T-helper 1 cell treated with Interleukin-12 subunit alpha and Interleukin-12 subunit beta and Interleukin-4 antibody, amounts not matched to agents 30 μg/mL and 1 μg/mL, for 36 hours (primary cell): ENCODE measurements around the gene FOXE1.

Experiments used
- H3K27ac Mint-ChIP-seq: one replicate; pipeline ENCODE4 v1.8.0; 2021; ENCODE audit warnings: mild to moderate bottlenecking, mixed read lengths
- H3K27me3 Mint-ChIP-seq: one replicate; pipeline ENCODE4 v1.8.0; 2021; ENCODE audit warnings: low read depth, mixed read lengths
- H3K36me3 Mint-ChIP-seq: one replicate; pipeline ENCODE4 v1.8.0; 2021; ENCODE audit warnings: low read depth, mixed read lengths
- H3K4me1 Mint-ChIP-seq: one replicate; pipeline ENCODE4 v1.8.0; 2021; ENCODE audit warnings: low read depth, mixed read lengths
- H3K4me3 Mint-ChIP-seq: one replicate; pipeline ENCODE4 v1.8.0; 2021; ENCODE audit warnings: mild to moderate bottlenecking, moderate library complexity, mixed read lengths
- H3K9me3 Mint-ChIP-seq: one replicate; pipeline ENCODE4 v1.8.0; 2021; ENCODE audit warnings: mixed read lengths

Gene FOXE1

DNA sequence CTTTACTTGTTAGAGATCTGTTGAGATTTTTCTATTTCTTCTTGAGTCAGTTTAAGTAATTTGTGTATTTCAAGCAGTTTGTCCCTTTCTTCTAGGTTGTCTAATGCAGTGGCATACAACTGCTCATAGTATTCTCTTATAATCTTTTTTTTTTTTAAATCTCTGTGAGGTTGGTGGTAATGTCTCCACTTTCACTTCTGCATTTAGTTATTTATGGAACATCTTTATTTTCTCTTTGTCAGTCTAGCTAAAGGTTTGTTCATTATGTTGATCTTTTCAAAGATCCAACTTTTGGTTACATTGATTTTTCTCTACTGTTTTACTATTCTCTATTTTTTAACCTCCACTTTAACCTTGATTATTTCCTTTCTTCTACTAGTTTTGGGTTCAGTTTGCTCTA is 13.8 kb downstream of the FOXE1 start:
- Mint-ChIP-seq H3K9me3 (peaks cover 20% of the 10 kb centered on the region), H3K4me3 (no peak overlapping the region), H3K36me3 (no peaks in the 10 kb centered on the region), H3K4me1 (no peaks in the 10 kb centered on the region), H3K27ac (no peak overlapping the region), H3K27me3 (peaks cover 62% of the 10 kb centered on the region)

DNA sequence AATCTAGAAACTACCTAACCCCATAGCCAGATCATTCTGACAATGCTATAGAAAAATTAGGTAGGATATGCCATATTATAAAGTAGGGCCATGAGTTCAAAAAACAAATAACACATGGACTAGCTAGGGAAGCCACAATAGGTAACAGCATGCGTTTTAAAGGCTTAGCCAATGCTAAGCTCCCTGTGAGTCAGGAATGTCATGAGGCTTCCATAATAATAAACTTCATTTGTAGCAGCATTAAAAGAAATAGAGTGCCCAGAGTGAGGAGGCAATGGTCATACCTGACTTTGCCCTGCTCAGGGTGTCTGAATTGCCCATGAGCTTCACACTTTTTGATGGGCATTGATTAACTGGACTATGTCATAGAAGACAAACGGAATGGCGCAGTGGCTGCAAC is 15.8 kb downstream of the FOXE1 start:
- Mint-ChIP-seq H3K27me3 (peaks cover 55% of the 10 kb centered on the region), H3K27ac (no peak overlapping the region), H3K4me1 (no peaks in the 10 kb centered on the region), H3K36me3 (no peaks in the 10 kb centered on the region), H3K4me3 (no peak overlapping the region), H3K9me3 (peaks cover 20% of the 10 kb centered on the region)

- Mint-ChIP-seq H3K36me3 (no peaks in the 10 kb centered on the region), H3K27me3 (peaks cover 30% of the 10 kb centered on the region), H3K27ac (no peak overlapping the region), H3K4me1 (no peaks in the 10 kb centered on the region), H3K4me3 (no peak overlapping the region), H3K9me3 (no peaks in the 10 kb centered on the region)
These were observed 20.4 kb downstream of the FOXE1 start for GRCh38 chr9:97873425-97873824.

GRCh38 chr9:97873882-97874281 is 20.9 kb downstream of the FOXE1 start:
- peaks cover 29% of the 10 kb centered on the region for H3K27me3 Mint-ChIP-seq
- no peaks in the 10 kb centered on the region for H3K4me1 Mint-ChIP-seq
- H3K27ac Mint-ChIP-seq, result no peak overlapping the region
- no peaks in the 10 kb centered on the region for H3K9me3 Mint-ChIP-seq
- H3K36me3 Mint-ChIP-seq, result no peaks in the 10 kb centered on the region
- no peak overlapping the region for H3K4me3 Mint-ChIP-seq

DNA sequence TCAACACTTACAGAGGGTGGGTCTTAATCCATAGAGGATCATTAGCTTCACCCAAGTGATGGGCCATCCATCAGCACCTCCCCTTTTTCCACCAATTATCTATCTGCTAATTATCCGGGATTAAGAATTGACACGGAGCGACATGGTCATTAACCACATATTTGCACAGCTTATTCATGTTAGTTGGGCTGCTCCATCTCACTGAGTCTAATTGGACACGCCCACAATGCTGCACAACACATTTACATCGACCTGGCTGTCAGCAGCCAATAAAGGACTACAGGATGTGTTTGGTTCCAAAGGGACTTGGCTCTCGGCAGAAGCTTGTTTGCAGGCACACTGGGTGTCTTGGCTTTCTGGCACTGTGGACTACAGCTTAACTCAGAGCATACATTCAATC is 21.6 kb downstream of the FOXE1 start:
- Mint-ChIP-seq H3K9me3 (no peaks in the 10 kb centered on the region), H3K27me3 (peaks cover 23% of the 10 kb centered on the region), H3K4me3 (no peak overlapping the region), H3K36me3 (no peaks in the 10 kb centered on the region), H3K4me1 (no peaks in the 10 kb centered on the region), H3K27ac (no peak overlapping the region)

DNA sequence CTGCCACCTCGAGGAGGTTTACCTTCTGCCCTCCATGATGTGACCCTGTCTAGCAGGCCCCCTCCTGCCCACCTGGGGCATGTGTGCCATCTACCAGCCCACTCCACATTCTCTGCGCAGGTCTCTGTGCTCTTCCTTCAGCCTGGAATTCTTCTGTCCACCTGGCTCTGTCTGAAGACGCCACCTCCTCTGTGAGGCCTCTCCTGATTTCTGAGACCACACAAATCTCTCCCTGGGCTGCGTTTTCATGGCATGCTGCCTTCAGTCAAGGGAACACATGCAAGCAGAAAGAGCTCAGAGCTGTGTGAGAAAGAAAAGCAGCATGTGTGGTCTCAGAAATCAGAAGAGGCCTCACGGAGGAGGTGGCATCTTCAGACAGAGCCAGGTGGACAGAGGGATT is 22.1 kb downstream of the FOXE1 start:
- H3K27me3 Mint-ChIP-seq, result peaks cover 19% of the 10 kb centered on the region
- no peaks in the 10 kb centered on the region for H3K36me3 Mint-ChIP-seq
- H3K27ac Mint-ChIP-seq, result no peak overlapping the region
- no peak overlapping the region for H3K4me3 Mint-ChIP-seq
- no peaks in the 10 kb centered on the region for H3K9me3 Mint-ChIP-seq
- no peaks in the 10 kb centered on the region for H3K4me1 Mint-ChIP-seq

DNA sequence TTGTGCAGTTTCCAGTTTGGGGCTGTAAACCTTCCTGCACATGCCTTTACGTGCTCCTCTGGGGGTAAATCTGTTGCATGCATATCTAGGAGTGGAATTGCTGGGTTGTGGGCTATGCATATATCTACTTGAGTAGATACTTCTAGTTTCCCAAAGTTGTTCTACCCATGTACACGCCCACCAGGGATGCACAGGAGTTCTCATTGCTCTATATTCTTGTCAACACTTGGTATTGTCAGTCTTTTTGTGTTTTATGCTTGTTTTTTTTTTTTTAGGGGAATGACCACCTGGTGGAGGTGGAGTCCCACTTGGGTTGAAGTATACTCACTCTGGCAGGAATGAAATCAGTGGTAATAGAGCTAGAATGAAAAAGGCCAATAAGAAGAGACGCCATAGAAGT is 23.0 kb downstream of the FOXE1 start:
- Mint-ChIP-seq H3K9me3 (no peaks in the 10 kb centered on the region), H3K27ac (no peak overlapping the region), H3K27me3 (peaks cover 12% of the 10 kb centered on the region), H3K4me1 (no peaks in the 10 kb centered on the region), H3K4me3 (no peak overlapping the region), H3K36me3 (no peaks in the 10 kb centered on the region)

GRCh38 chr9:97880336-97880735 is 27.3 kb downstream of the FOXE1 start:
- Mint-ChIP-seq H3K9me3 (no peaks in the 10 kb centered on the region), H3K4me1 (no peaks in the 10 kb centered on the region)

GRCh38 chr9:97889941-97890887 is 37.2 kb downstream of the FOXE1 start:
- H3K9me3 Mint-ChIP-seq, result no peaks in the 10 kb centered on the region
- H3K4me1 Mint-ChIP-seq, result peaks cover 7% of the 10 kb centered on the region
- H3K27me3 Mint-ChIP-seq, result peaks cover 5% of the 10 kb centered on the region
- H3K27ac Mint-ChIP-seq, result no peak overlapping the region
- H3K4me3 Mint-ChIP-seq, result no peak overlapping the region
- no peaks in the 10 kb centered on the region for H3K36me3 Mint-ChIP-seq

More at GRCh38 chr9:97880336-97880735, 27.3 kb downstream of the FOXE1 start:
- Mint-ChIP-seq H3K36me3 (no peaks in the 10 kb centered on the region), H3K27ac (no peak overlapping the region), H3K27me3 (peaks cover 27% of the 10 kb centered on the region), H3K4me3 (no peak overlapping the region)

- peaks cover 6% of the 10 kb centered on the region for H3K36me3 Mint-ChIP-seq
- H3K27me3 Mint-ChIP-seq, result peaks cover 5% of the 10 kb centered on the region
- H3K9me3 Mint-ChIP-seq, result no peaks in the 10 kb centered on the region
- peaks cover 7% of the 10 kb centered on the region for H3K4me1 Mint-ChIP-seq
- H3K4me3 Mint-ChIP-seq, result no peak overlapping the region
- no peak overlapping the region for H3K27ac Mint-ChIP-seq
These were observed 38.7 kb downstream of the FOXE1 start for GRCh38 chr9:97891736-97892135.

GRCh38 chr9:97892421-97892820 is 39.4 kb downstream of the FOXE1 start:
- Mint-ChIP-seq H3K36me3 (peaks cover 7% of the 10 kb centered on the region), H3K4me3 (no peak overlapping the region), H3K27me3 (peaks cover 5% of the 10 kb centered on the region), H3K9me3 (no peaks in the 10 kb centered on the region), H3K4me1 (peaks cover 7% of the 10 kb centered on the region), H3K27ac (no peak overlapping the region)

DNA sequence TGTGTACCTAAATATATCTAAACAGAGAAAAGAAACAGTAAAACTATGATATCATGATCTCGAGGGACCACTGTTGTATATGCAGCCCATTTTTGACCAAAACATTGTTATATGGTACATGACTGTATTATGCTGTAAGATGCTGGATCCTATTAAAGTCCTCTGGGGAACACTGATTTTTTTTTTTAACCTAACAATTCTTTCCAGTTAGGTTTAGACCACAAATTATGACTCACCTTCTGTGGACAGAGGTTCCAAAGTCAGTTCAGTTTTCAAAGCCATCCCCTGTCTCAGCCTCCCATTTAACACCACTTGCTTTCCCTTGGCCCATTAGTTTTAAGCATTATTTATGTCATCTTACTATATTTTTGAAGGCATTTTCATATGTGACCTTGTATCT is 42.2 kb downstream of the FOXE1 start:
- peaks cover 9% of the 10 kb centered on the region for H3K36me3 Mint-ChIP-seq
- peaks cover 3% of the 10 kb centered on the region for H3K4me1 Mint-ChIP-seq
- H3K27ac Mint-ChIP-seq, result no peak overlapping the region
- no peaks in the 10 kb centered on the region for H3K27me3 Mint-ChIP-seq
- no peaks in the 10 kb centered on the region for H3K9me3 Mint-ChIP-seq
- no peak overlapping the region for H3K4me3 Mint-ChIP-seq

DNA sequence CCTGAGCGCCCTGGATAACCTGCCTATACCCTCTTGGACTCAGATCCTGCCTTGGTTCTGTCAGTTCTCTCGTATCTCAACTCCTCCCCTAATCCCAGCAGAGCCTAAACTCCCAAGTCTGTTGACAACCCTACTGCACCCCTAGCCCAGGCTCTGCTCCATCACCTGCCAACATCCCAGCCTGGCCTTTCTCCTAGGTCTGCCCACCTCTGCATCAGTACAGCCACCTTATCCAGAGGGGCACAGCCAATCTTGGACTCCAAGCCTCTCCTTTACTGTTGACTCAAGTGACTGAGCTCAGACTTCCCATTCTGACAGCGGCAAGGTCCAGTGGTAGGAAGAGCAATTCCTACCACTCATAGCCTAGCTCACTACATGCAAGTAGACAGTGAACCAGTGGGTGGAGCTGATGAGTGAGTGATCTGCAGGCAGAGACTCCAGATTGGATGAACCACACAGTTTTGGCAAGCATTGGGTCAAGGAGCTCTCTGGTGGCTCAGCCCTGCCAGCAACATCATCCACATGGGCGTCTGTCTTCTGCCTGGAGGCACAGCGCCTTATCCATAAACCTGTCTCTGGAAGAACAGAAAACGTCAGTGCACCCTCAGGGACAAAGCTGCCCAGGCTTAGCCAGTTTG is 42.8 kb downstream of the FOXE1 start:
- Mint-ChIP-seq H3K4me1 (peaks cover 1% of the 10 kb centered on the region), H3K27ac (no peak overlapping the region), H3K4me3 (no peak overlapping the region), H3K9me3 (no peaks in the 10 kb centered on the region), H3K27me3 (no peaks in the 10 kb centered on the region), H3K36me3 (peaks cover 12% of the 10 kb centered on the region)

DNA sequence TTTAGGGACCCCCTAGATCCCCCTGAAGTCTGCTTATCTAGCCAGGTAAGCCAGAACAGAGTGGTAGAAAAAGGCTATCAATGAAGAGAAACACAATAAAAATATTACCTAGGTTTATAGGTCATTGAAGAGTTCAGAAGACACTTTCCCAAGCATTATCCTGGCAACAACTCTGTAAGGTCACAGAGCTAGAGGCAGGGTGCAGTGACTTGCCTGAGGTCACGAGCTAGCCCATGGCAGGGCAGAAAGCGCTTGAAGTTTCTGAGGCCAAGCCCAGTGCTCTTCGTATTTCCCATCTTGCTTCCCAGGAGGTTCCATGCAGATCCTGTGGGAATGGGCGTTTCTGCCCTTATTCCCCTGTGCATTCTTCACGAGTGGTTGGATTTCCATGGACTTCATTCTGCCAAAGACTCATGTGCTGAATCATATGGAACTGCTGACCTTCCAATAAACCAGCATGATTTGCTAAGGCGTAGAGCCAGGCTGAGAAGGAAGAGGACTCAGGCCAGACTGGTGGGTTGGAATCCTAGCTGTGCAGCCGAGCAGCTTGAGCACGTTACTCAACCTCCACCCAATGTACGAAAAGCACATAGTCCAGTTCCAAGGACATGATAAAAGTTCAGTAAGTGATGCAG is 47.2 kb downstream of the FOXE1 start:
- no peak overlapping the region for H3K4me3 Mint-ChIP-seq
- H3K4me1 Mint-ChIP-seq, result peaks cover 32% of the 10 kb centered on the region
- H3K27ac Mint-ChIP-seq, result no peak overlapping the region
- no peaks in the 10 kb centered on the region for H3K27me3 Mint-ChIP-seq
- peaks cover 30% of the 10 kb centered on the region for H3K36me3 Mint-ChIP-seq
- H3K9me3 Mint-ChIP-seq, result no peaks in the 10 kb centered on the region
